Tongue (tissue), 2 donors: ENCODE results near the gene RANGAP1. TPM values are rescaled to one million over a fixed set of nuclear protein-coding genes. Genes with fewer than 3 reads are reported as not detected.
"Not testable (repeated sequence)": the region's sequence is repeated elsewhere in the genome, so short reads cannot be mapped to it uniquely, and the experiment has no call there.

Experiments
- DNase-seq: peaks from one replicate; pipeline ENCODE4 v3.0.0-alpha.2; 2015
- total RNA-seq: library from RNA; depleted of rRNA; stranded (reverse); fragments of >200 nt; gene quantifications from one replicate; pipeline ENCODE4 v1.2.3, GENCODE V29; 2014

The RANGAP1 gene
- total RNA-seq, 1 donor from 2014 or later: 30.4 TPM

DNA sequence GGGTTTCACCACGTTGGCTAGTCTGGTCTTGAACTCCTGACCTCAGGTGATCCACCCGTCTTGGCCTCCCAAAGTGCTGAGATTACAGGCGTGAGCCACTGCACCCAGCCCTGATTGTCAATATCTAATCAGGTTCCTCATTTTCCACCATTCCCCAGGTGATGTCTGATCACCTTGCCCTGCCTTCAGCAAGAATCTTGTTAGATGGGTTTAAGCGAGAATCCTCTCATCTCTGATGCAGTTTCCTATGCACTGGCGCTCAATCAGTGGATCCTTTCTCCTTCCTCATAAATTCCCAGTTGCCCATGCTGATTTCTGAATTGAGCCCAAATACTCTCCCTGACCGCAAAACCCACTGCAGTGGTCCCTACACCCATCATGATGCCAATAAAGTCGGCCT lies 14.7 kb upstream of the RANGAP1 start:
- no peak for DNase-seq

DNA sequence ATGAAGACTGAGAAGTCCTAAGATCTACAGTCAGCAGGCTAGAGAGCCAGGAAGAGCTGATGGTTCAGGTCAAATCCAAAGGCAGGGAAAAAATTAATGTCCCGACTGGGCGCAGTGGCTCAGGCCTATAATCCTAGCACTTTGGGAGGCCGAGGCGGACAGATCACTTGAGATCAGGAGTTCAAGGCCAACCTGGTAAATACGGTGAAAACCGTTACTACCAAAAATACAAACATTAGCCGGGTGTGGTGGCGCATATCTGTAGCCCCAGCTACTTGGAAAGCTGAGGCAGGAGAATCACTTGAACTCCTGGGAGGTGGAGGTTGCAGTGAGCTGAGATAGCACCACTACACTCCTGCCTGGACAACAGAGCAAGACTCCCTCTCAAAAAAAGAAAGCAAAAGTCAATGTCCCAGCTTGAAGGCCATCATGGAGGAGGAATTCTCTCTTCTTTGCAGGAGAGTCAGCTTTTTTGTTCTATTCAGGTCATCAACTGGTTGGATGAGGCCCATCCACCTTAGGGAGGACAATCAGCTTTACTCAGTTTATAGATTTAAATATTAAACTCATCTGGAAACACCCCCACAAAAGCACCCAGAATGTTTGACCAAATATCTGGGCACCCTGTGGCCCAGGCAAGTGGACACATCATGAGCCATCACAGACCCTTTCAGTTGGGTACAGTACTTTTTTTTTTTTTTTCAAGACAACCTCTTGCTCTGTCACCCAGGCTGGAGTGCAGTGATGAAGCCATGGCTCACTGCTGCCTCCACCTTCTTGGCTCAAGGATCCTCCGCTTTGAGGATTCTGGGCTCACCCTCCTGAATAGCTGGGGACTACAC lies 11.1 kb upstream of the RANGAP1 start:
- no peak for DNase-seq

DNA sequence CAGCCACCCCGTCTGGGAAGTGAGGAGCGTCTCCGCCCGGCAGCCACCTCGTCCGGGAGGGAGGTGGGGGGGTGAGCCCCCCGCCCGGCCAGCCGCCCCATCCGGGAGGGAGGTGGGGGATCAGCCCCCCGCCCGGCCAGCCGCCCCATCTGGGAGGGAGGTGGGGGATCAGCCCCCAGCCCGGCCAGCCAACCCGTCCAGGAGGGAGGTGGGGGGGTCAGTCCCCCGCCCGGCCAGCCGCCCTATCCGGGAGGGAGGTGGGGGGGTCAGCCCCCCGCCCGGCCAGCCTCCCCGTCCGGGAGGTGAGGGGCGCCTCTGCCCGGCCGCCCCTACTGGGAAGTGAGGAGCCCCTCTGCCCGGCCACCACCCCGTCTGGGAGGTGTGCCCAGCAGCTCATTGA lies 8.8 kb upstream of the RANGAP1 start:
- not testable (repeated sequence) for DNase-seq

DNA sequence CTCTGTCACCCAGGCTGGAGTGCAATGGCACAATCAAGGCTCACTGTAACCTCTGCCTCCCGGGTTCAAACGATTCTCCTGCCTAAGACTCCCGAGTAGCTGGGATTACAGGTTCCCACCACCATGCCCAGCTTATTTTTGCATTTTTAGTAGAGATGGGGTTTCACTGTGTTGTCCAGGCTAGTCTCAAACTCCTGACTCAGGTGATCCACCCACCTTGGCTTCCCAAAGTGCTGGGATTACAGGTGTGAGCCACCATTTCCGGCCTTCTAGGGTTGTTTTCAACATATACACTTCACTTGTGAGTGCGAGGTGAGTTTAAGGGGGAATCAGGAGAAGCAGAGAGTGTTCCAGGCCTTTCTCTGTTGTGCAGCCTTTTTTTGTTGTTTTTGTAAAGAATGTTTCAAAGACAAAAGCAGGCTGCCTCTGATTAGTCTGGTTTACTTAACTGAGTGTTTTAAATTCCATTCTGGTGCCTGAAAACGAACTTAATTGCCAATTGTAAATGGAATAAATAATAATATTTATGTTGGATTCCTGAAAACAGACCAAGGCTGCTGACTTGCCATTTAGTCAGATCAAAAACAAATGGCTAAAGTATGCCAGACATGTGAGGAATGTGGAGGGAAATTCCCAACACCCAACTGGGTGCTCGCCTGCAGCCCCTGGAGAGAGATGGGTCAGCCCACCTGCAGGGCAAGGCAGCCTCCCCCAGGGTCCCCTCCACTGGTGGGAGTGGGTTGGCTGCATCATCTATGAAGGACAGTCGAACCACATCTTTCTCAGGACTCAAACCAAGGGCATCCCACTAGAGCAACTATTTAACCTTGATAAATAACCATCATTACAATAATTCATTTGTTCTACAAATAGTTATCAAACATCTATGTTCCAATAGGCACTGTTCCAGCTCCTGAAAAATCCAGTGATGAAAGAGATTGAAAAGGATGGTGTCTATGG lies 4.6 kb upstream of the RANGAP1 start:
- DNase-seq: no peak

DNA sequence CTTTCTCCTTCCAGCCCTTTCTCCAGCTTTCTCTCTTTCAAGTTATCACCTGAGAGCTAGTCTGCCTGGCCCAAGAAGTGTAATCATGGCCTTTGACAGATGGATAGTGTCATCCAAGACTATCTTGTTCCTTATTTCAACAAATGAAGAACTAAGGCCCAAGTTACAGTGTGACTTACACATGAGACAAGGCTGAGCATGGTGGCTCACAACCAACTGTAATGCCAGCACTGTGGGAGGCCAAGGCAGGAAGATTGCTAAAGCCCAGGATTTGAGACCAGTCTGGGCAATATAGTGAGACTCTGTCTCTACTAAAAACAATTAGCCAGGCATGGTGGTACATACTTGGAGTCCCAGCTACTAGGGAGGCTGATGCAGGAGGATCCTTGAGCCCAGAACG lies 3.7 kb upstream of the RANGAP1 start:
- DNase-seq: no peak

DNA sequence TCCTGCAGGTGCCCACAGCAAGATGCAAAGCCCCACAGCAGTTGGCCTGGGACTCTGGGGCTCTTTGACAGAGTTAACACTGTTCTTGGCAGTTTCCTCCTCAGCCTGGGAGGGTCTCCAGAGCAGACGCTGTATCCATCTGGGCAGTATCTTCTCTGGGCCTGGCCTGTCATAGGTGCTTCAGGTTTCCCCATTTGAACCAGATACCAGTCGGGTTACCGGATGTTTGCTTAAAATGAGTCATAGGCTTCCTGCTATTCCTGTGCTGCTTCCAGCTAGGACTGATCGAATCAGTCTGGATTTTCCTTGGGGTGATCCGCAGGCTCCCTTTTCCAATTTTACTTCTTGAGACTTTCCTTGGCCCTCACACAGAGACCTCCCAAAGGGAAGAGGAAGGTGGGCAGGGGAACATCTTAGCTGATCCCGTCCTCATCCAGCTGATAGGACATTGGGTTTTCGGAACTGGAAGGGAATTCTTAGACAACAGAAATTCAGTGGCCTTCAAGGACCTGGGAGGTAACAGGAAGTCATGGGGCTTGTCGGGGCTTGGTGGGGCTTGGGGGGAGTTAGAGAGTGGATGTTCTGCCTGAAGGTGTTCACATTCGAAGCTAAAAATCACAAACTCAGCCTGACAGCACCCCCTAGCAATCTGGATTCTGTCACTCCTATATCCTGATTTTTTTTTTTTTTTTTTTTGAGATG lies 2.4 kb upstream of the RANGAP1 start:
- peak; percentile 17 for DNase-seq

DNA sequence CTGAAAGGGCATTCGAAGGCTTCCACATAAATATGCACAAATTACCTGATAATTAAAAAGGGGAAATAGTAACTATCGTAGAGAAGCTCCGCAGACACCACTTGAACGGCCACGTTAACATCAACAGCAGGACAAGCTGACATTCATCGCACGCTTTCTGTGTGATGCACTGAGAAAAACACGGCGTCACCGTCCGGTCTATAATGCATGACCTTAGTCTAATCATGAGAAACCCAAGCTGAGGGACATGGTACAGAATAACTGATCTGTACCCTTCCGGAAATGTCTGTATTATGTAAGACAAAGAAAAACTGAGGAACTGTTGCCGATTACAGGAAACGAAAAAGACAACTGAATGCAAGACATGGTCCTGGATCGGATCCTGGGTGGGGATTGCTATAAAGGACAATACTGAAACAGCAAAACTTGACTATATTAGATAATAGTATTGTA lies 678 bp upstream of the RANGAP1 start:
- DNase-seq: no peak

DNA sequence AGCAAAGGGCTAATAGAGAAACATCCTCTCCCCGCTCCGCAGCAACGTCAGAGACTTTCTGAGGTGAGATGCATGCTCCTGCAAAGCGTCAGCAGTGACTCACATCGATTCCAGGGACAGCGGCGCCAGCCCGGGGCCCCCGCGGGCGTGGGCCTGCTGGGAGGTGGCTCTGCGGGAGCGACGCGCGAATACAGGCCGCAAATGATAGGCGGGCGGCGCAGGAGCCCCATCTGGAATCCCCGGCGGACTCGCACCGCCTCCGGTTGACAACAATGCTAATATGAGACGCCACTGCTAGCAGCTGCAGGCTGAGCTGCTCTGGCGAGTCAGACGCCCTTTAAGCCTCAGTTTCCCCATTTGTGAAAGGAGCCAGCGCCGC lies 557 bp downstream of the RANGAP1 start:
- peak; percentile 51 for DNase-seq

DNA sequence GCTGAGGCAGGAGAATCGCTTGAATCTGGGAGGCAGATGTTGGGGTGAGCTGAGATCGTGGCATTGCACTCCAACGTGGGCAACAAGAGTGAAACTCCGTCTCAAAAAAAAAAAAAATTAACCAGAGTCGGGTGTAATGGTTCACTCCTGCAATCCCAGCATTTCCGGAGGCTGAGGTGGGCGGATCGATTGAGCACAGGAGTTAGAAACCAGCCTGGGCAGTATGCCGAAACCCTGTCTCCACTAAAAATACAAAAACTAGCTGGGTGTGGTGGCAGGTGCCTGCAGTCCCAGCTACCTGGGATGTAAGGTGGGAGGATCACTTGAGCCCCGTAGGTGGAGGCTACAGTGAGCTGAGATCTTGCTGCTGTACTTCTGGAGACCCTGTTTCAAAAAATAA lies 1.5 kb downstream of the RANGAP1 start:
- no peak for DNase-seq

DNA sequence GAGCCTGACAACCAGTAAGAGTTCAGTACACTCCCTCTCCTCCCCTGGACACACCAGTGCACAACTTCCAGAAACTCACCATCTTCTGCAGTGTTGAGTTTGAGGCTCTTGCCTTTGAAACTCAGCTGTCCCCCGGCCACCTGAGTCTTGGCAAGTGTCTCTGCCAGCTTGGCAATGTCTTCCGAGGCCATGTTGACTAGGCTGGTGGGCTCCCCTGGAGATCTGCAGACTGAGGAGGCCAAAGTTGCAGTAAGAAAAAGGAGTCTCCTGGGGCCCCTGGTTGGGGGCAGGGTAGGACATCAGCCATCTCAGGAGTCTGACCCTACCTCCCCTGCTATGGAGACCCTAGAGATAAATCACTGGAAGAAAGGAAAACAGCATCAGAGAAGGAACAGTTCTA lies 5.1 kb downstream of the RANGAP1 start:
- DNase-seq: no peak

DNA sequence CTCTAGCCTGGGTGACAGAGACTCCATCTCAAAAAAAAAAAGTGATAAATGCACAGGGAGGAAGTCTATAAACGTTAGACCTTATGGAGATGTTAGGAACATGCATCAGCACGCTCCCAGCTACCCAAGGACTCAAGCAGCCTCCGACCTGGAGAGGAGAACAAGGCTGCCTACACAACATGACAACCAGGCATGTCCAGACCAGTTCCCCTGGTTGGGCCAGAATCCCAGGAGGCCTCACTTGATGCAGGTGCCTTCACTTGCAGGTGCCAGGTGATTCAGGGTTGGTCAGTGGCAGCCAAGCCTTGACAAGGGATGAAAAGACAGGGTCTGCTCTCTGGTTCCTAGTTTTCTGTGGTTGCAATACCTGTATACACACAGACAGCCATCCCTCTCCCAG lies 5.9 kb downstream of the RANGAP1 start:
- peak; percentile 18 for DNase-seq

DNA sequence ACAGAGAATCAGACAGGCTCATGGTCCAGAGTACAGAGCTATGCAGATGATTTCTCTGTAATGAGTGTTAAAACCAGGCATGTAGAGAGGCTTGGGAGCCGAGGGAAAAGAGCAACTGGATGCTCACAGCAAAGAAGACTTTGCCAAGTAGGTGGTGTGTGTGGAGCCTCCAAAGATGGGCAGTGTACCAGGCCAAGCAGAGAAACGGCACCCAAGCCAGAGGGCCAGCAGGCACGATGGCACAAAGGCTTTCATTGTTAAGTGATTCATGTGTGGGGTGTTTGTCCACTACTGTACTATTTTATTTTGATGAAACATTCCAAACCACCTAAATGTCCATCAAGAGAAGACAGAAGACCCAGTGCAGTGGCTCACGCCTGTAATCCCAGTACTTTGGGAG lies 11.1 kb downstream of the RANGAP1 start:
- DNase-seq: no peak

DNA sequence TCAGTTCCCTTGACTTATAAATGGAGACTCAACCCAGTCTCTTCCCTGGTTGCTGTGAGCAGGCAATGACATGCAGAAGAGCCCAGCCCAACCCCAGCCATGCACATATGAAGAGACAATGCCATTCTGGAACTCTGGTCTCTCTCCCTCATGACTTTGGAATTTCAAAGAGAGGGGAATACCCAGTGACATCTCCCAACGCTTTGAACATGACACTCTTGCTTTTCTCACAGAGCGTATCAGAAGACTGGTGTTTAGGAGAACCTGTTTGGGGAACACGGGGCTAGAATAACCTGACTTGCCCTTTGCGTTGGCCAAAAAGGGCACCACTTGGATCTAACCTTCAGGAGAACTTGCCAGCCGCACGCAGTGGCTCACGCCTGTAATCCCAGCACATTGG lies 12.9 kb downstream of the RANGAP1 start:
- no peak for DNase-seq

DNA sequence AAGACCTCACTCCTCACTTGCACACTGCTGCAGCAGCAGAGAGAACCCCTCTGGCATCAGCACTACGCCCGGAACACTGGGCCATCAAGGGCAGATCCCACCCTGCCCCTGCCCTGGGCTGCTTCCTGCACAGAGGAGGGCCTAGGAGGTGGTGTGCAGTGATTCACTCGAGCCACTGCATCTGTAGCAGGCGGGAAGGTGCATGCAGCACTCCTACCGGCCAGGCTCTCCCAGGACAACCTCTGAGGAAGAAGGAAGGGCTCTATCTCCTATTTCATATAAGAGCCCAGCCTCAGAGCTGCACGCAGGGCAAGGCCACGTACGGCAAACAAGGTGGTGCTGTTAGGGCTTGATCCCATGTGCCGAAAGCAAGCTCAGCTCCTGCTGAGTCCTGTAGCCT lies 14.2 kb downstream of the RANGAP1 start:
- DNase-seq: no peak

DNA sequence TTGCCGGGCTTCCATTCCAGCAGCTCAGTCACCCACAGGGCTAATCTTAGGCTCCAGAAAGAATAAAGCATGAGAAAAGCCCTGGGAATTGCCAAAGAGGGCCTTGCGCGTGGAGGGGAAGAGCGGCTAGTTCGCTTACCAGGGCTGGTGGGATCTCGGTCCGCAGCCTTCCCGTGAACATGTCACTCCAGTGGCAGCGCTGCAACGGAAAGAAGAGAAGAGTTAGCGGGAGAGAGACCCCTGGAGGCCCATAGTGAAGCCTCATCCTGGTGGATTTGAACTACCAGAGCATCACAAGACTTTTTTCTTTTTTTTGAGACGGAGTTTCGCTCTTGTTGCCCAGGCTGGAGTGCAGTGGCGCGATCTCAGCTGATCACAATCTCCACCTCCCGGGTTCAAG lies 18.0 kb downstream of the RANGAP1 start:
- DNase-seq: no peak

DNA sequence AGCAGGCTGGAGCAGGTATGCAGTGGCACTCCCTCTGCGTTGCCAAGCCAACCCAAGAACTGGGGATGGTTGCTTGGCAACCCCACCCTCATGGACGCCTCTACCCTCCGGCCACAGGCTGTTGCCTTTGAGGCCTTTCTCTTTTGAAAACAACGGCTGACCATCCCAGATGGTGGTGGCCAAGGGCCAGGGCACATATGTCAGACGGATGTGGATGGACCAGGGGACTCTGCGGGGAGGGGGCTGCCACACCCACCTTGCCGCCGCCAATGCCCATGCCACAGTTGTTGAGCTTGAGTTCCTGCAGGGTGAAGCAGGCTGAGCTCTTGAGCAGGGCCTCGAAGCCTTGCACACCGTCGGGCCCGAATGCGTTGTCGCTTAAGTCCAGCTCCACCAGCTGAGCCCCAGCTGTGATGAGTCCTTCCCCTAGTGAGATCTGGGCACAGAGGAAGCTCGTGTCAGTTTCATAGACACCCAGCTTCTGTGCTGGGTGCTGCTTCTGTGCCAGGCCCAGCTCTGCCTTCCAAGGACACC lies 21.5 kb downstream of the RANGAP1 start:
- DNase-seq: no peak

DNA sequence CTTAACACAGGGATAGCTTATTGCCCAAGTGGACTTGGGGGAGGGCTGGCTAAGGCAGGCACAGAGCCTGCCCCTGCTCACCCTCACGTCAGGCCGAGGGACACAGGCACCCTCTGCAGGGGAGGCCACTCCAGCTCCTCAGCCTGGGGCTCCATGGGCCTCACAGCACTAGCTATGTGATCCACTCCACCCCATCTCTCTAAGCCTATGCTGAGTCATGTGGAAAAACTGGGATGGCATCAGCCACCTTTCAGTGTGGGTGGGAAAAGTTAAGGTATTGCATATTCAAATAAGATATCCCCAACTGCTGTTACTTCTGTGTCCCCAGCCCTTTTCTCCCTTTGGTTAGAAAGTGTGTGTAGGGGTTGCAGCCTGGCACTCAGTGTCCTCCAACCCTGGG lies 22.3 kb downstream of the RANGAP1 start:
- DNase-seq: no peak

DNA sequence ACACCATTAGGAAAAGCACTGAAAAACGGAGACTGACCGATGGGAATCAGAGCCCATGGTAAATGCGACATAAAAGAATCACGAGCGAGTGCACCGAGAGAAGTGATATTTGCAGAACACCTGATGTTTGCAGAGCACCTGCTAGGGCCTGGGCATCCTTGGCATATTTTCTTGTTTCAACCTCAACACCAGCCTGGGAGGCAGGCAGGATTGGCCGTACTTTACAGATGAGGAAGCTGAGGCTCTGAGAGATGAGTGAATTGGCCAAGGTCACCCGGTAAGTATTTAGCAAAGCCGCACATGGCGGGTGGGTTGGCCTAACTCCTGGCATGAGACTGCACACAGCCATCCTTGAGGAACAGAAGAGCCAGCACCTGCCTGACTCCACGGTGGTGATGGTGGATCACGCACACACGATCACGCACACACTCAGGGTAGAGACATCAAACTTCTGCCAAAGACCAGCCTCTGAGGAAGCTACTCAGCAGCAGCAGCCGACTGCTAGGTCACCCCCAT lies 23.7 kb downstream of the RANGAP1 start:
- no peak for DNase-seq

DNA sequence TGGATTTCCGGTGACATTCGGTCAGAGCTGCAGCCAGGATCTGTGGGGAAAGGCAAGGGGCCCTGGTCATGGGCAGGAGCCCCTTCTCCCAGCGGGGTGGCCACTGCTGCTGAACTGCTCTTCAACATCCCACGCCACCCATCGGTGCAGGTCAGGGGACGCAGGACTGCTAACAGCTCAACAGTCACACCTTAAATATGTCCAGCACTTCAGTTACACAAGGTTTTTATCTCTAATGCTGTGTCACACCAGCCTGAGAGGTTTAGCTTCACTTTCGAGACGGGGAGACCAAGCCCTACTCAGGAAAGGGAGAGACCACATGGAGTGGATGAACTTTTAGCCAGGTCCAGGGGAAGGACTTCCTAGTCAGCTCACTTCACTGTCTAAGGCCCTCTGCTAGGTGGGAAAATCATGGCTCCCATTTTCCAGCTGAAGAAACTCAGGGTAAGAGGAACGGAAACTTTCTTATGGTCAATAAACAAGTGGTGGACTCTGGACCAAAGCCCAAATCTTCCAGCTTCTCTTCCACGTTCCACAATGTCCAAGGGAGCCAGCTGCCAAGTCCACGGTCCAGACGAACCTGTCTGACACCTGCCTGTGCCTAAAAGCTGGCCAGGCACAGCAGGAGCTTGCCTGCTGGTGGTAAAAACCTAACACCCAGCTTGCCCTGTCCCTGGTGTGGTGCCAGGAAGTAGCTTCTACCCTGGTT lies 24.3 kb downstream of the RANGAP1 start:
- no peak for DNase-seq

DNA sequence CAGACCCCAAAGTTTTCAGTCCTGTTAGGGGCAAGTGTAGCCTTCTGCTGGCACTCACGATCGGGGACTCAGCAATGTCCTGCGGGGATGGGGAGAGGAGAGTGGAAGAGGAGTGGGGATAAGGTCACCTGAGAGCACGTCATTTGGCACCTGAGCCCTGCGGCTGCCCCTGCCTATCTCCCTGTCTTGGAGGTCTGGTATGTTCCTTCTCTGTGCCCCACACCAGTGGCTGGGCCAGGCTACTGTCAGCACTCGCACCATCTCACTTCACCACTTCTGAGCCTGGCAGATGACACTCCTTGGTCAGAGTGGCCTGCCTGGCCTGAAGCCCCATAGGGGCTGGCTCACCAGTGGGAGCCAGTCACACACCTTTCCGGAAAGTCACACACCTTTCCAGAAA lies 25.1 kb downstream of the RANGAP1 start:
- no peak for DNase-seq

DNA sequence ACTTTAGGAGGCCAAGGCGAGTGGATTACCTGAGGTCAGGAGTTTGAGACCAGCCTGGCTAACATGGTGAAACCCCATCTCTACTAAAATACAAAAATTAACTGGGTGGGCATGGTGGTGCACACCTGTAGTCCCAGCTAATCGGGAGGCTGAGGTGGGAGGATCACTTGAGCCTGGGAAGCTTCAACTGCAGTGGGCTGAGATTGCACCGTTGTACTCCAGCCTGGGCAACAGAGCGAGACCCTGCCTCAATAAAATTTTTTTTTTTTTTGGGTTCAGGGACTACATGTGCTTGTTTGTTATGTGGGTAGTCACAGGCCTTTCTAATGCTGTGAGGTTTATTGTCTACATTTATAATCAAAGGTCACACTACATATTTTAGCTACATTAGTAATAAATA lies 26.2 kb downstream of the RANGAP1 start:
- DNase-seq: not testable (repeated sequence)

DNA sequence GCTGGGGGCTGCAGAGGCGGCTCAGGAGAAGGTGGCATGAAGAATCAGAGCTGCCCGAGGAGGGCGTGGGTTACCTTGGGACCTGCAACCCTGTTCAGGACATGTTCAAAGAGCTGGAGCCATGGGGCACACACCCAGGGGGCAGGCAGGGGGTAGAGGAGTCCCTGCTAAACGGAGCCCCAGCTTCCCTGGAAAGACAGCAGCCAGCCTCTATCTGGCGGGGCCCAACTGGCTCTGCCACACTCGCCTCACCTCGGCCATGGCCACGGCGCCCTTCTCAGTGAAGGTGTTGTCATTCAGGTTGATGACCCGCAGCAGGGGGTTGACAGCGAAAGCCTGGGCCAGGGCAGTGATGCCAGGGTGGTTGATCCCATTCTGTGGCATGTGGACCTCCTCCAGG lies 28.3 kb downstream of the RANGAP1 start:
- DNase-seq: no peak
